OCI-LY3 (cell line): Measurements from ENCODE around the gene ELMO1.

Experiments
- CTCF ChIP-seq: fragments of 200-600, 300-600 bp; sonication (generic); IDR thresholded peaks from 2 replicates; pipeline ENCODE4 v1.5.1; 2014; ENCODE audit warnings: antibody characterized with exemption, low read length, low read depth
- EZH2phosphoT487 ChIP-seq: fragments of 200-600 bp; shearing (Covaris generic); IDR thresholded peaks from 2 replicates; pipeline ENCODE4 v1.6.1; 2018; ENCODE audit warnings: antibody characterized with exemption, mixed run types, low read depth

- TF ChIP-seq CTCF (no peak), EZH2phosphoT487 (no peak)
These were observed 329.3 kb downstream of the ELMO1 start for GRCh38 chr7:37119296-37119860.
